ENCODE measurements around the gene ZNF8.

GRCh38 chr19:58252102-58252685 is 26.6 kb upstream of the ZNF8 start:
- no peak for TF ChIP-seq CTCF (IDR thresholded peaks at IDR 0.05 in 8 of 11, conservative IDR thresholded peaks at IDR 0.05 in 3 of 11)
- TF ChIP-seq POLR2A (IDR thresholded peaks at IDR 0.05): no peak
- no peak for TF ChIP-seq POLR2AphosphoS5 (IDR thresholded peaks at IDR 0.05)
